ENCODE results near the gene PARVB. TPM values are rescaled to one million over a fixed set of nuclear protein-coding genes. Genes with fewer than 3 reads are reported as not detected.

The PARVB gene
- total and polyA plus RNA-seq, 2 experiments from 2014 or later, result 10.2 to 11.2 TPM

- Histone ChIP-seq H3K4me1 (ENCODE audit: insufficient read depth) (no peaks in the 10 kb centered on the region), H3K79me2 (no peaks in the 10 kb centered on the region), H3K36me3 (replicated peaks; ENCODE audit: insufficient read depth, low read depth) (no peaks in the 10 kb centered on the region), H3K9me2 (replicated peaks; ENCODE audit: insufficient read depth) (no peaks in the 10 kb centered on the region), H3K4me2 (no peak overlapping the region), H3K27ac (no peak overlapping the region), H2AFZ (no peak overlapping the region), H4K20me1 (ENCODE audit: insufficient read depth, poor library complexity, severe bottlenecking) (no peaks in the 10 kb centered on the region), H3K27me3 (no peaks in the 10 kb centered on the region), H3K4me3 (no peak overlapping the region), H3K9me3 (ENCODE audit: low read depth) (no peaks in the 10 kb centered on the region)
- TF ChIP-seq EZH2 (IDR thresholded peaks at IDR 0.05; ENCODE audit: borderline replicate concordance), result no peak
- no peak for TF ChIP-seq EZH2phosphoT487 (IDR thresholded peaks at IDR 0.05; ENCODE audit: low read depth, severe bottlenecking, unreplicated experiment)
- no peak for TF ChIP-seq CTCF (IDR thresholded peaks at IDR 0.05; ENCODE audit: poor library complexity)
- no peak for DNase-seq (ENCODE audit: low spot score)
- WGBS (ENCODE audit: low lambda C conversion rate, missing lambda C conversion rate), result 90% methylated on average over 19 of the region's 19 CpGs
Measured at GRCh38 chr22:44128958-44129618, 105.0 kb downstream of the PARVB start.

GRCh38 chr22:44129619-44129976 lies 105.5 kb downstream of the PARVB start:
- WGBS (ENCODE audit: low lambda C conversion rate, missing lambda C conversion rate), result 64% methylated on average over 8 of the region's 8 CpGs
- Histone ChIP-seq H3K79me2 (no peaks in the 10 kb centered on the region), H3K27ac (no peak overlapping the region), H3K4me3 (no peak overlapping the region), H3K36me3 (replicated peaks; ENCODE audit: insufficient read depth, low read depth) (no peaks in the 10 kb centered on the region), H3K4me2 (no peak overlapping the region), H3K4me1 (ENCODE audit: insufficient read depth) (no peaks in the 10 kb centered on the region), H3K9me2 (replicated peaks; ENCODE audit: insufficient read depth) (no peaks in the 10 kb centered on the region), H3K27me3 (no peaks in the 10 kb centered on the region), H4K20me1 (ENCODE audit: insufficient read depth, poor library complexity, severe bottlenecking) (no peaks in the 10 kb centered on the region), H2AFZ (no peak overlapping the region), H3K9me3 (ENCODE audit: low read depth) (no peaks in the 10 kb centered on the region)
- no peak for TF ChIP-seq EZH2 (IDR thresholded peaks at IDR 0.05; ENCODE audit: borderline replicate concordance)
- no peak for TF ChIP-seq EZH2phosphoT487 (IDR thresholded peaks at IDR 0.05; ENCODE audit: low read depth, severe bottlenecking, unreplicated experiment)
- TF ChIP-seq CTCF (IDR thresholded peaks at IDR 0.05; ENCODE audit: poor library complexity), result no peak
- DNase-seq (ENCODE audit: low spot score), result no peak

GRCh38 chr22:44130076-44130711 lies 106.1 kb downstream of the PARVB start:
- no peaks in the 10 kb centered on the region for H3K4me1 ChIP-seq (ENCODE audit: insufficient read depth)
- no peak overlapping the region for H3K27ac ChIP-seq
- no peaks in the 10 kb centered on the region for H3K36me3 ChIP-seq (replicated peaks; ENCODE audit: insufficient read depth, low read depth)
- H3K4me3 ChIP-seq, result no peak overlapping the region
- TF ChIP-seq EZH2phosphoT487 (IDR thresholded peaks at IDR 0.05; ENCODE audit: low read depth, severe bottlenecking, unreplicated experiment) (no peak), CTCF (IDR thresholded peaks at IDR 0.05; ENCODE audit: poor library complexity) (no peak), EZH2 (IDR thresholded peaks at IDR 0.05; ENCODE audit: borderline replicate concordance) (no peak)
- H3K9me2 ChIP-seq (replicated peaks; ENCODE audit: insufficient read depth), result no peaks in the 10 kb centered on the region
- DNase-seq (ENCODE audit: low spot score), result no peak
- no peaks in the 10 kb centered on the region for H3K9me3 ChIP-seq (ENCODE audit: low read depth)
- WGBS (ENCODE audit: low lambda C conversion rate, missing lambda C conversion rate), result 76% methylated on average over 12 of the region's 12 CpGs
- H2AFZ ChIP-seq, result no peak overlapping the region
- H3K79me2 ChIP-seq, result no peaks in the 10 kb centered on the region
- no peak overlapping the region for H3K4me2 ChIP-seq
- no peaks in the 10 kb centered on the region for H3K27me3 ChIP-seq
- no peaks in the 10 kb centered on the region for H4K20me1 ChIP-seq (ENCODE audit: insufficient read depth, poor library complexity, severe bottlenecking)
